Naive thymus-derived CD8-positive, alpha-beta T cell (primary cell): ENCODE measurements around the gene ULK2. TPM values are rescaled to one million over a fixed set of nuclear protein-coding genes. Genes with fewer than 3 reads are reported as not detected.

Source experiments
- ATAC-seq, 2 donors: fragments of 150-1000 bp; cut with Tn5 transposase in 1 of 2; sonication (Bioruptor Pico), chemical (Tn5 transposase) in 1 of 2; 1 replicate in 1 of 2; 2 replicates in 1 of 2; pipeline ENCODE4 v1.10.0; 2021; ENCODE audit warnings: mild to moderate bottlenecking in 2 of 2, moderate library complexity in 2 of 2
- POLR2A ChIA-PET: fragments of 350-600 bp; sonication (Branson Sonifier 250); formaldehyde crosslinking; loops from one replicate; lab custom pipeline; 2021; ENCODE audit warnings: antibody characterized with exemption; lab: Charles Lee
- DNase-seq, 10 donors: peaks; one replicate each; pipeline versions ENCODE4 v3.0.0 to v3.0.0-alpha.2; 2020 to 2022
- H3K27ac Mint-ChIP-seq, 10 donors: one replicate each; pipeline ENCODE4 v1.8.0; 2020 to 2022; ENCODE audit warnings: mild to moderate bottlenecking in 10 of 10, mixed read lengths in 10 of 10, moderate library complexity in 4 of 10, inconsistent platforms in 1 of 10
- H3K27me3 Mint-ChIP-seq, 5 donors: one replicate each; pipeline ENCODE4 v1.8.0; 2021 to 2022; ENCODE audit warnings: mixed read lengths in 5 of 5
- H3K36me3 Mint-ChIP-seq, 3 donors: one replicate each; pipeline ENCODE4 v1.8.0; 2020 to 2022; ENCODE audit warnings: mixed read lengths in 3 of 3, mild to moderate bottlenecking in 2 of 3, inconsistent platforms in 1 of 3
- H3K4me1 Mint-ChIP-seq, 4 donors: one replicate each; pipeline ENCODE4 v1.8.0; 2021 to 2022; ENCODE audit warnings: mixed read lengths in 4 of 4
- H3K4me3 Mint-ChIP-seq, 10 donors: one replicate each; pipeline ENCODE4 v1.8.0; 2020 to 2022; ENCODE audit warnings: mild to moderate bottlenecking in 10 of 10, mixed read lengths in 10 of 10, moderate library complexity in 6 of 10, inconsistent platforms in 1 of 10
- H3K9me3 Mint-ChIP-seq, 9 donors: one replicate each; pipeline ENCODE4 v1.8.0; 2020 to 2022; ENCODE audit warnings: mixed read lengths in 9 of 9, mild to moderate bottlenecking in 3 of 9, inconsistent platforms in 1 of 9, moderate library complexity in 1 of 9
- polyA plus RNA-seq, 3 donors: library from polyadenylated mRNA; unstranded; fragments of 300-500 nt; fragmentation: Illumina TruSeq; gene quantifications; one replicate each; pipeline ENCODE4 v1.2.3, GENCODE V29; 2021
- total RNA-seq, 8 experiments: library from RNA in 2 of 8; stranded (reverse) in 2 of 8; gene quantifications; one replicate each; pipeline ENCODE4 v1.2.3 and lab custom pipeline; 2021 to 2026

Gene ULK2
- total and polyA plus RNA-seq, 5 experiments from 2014 or later, result 7.9 to 15.4 (median 12.2) TPM

DNA sequence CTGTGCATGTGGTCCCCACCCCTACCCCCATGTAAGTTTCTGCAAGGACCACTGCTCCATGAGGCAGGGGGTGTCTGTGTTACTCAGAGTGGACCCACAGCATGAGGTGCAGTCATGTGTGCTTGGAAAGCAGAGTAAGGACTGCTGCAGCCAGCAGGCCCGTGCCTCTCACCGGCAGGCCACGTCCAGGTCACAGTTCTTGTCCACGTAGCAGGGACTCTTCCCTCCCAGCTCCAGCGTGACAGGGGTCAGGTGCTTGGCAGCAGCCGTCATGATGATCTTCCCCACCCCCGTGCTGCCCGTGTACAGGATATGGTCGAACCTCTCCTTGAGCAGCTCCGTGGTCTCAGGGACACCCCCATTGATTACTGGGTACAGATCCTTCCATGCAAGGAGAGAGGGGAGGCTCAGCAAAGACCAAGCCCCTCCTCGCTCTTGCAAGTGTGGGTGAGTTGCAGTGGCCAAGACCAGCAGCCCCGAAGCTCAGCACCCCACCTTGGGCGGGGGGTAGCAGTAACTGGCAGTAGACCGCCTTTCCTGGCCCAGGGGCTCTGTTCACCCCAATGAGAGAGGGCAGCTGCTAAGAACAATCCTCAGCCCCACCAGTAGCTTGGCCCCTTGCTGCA is 125.8 kb downstream of the ULK2 start:
- H3K4me1 Mint-ChIP-seq, result peaks cover 0 to 12% (median 5%) of the 10 kb centered on the region in 4 donors
- H3K4me3 Mint-ChIP-seq, result peak overlapping the region in 1 of 10 donors; percentile 41
- no peaks in the 10 kb centered on the region for H3K9me3 Mint-ChIP-seq
- H3K27me3 Mint-ChIP-seq, result peaks cover 0 to 7% (median 0%) of the 10 kb centered on the region in 5 donors
- ATAC-seq, result no peak
- POLR2A ChIA-PET, result interaction anchor here (0.5 to 1.2 kb wide), 3 partner anchors 23 to 93 kb away, joined by 3 to 4 read pairs (median 3); partner anchors contain the start of gene ALDH3A2
- no peaks in the 10 kb centered on the region for H3K36me3 Mint-ChIP-seq
- peak overlapping the region in 1 of 10 donors; percentile 33 for H3K27ac Mint-ChIP-seq
- peak in 1 of 10 donors; percentile 56 for DNase-seq

GRCh38 chr17:19740933-19741332 is 126.8 kb downstream of the ULK2 start:
- peaks cover 0 to 2% (median 0%) of the 10 kb centered on the region in 5 donors for H3K27me3 Mint-ChIP-seq
- ATAC-seq (no peak), DNase-seq (no peak)
- H3K27ac Mint-ChIP-seq, result no peak overlapping the region
- H3K36me3 Mint-ChIP-seq, result no peaks in the 10 kb centered on the region
- peak overlapping the region in 1 of 10 donors; percentile 36 for H3K4me3 Mint-ChIP-seq
- POLR2A ChIA-PET, result interaction anchor here (1.1 kb wide), 1 partner anchor 92 kb away, joined by 4 read pairs; the partner anchor contains the start of gene ALDH3A2
- no peaks in the 10 kb centered on the region for H3K9me3 Mint-ChIP-seq
- peaks cover 0 to 12% (median 5%) of the 10 kb centered on the region in 4 donors for H3K4me1 Mint-ChIP-seq

- Mint-ChIP-seq H3K27me3 (no peaks in the 10 kb centered on the region), H3K9me3 (no peaks in the 10 kb centered on the region), H3K4me3 (no peak overlapping the region), H3K4me1 (peaks cover 0 to 4% (median 1%) of the 10 kb centered on the region in 4 donors), H3K36me3 (no peaks in the 10 kb centered on the region), H3K27ac (peak overlapping the region in 1 of 10 donors; percentile 73)
- POLR2A ChIA-PET, result no interaction called here
- DNase-seq (peak in 1 of 10 donors; percentile 53), ATAC-seq (no peak)
Measured at GRCh38 chr17:19739241-19740201, 128.2 kb downstream of the ULK2 start.

GRCh38 chr17:19738757-19739156 is 129.0 kb downstream of the ULK2 start:
- H3K27me3 Mint-ChIP-seq, result no peaks in the 10 kb centered on the region
- H3K4me3 Mint-ChIP-seq, result no peak overlapping the region
- DNase-seq (peak in 1 of 10 donors; percentile 26), ATAC-seq (no peak)
- H3K4me1 Mint-ChIP-seq, result no peaks in the 10 kb centered on the region
- no peaks in the 10 kb centered on the region for H3K36me3 Mint-ChIP-seq
- no peak overlapping the region for H3K27ac Mint-ChIP-seq
- no peaks in the 10 kb centered on the region for H3K9me3 Mint-ChIP-seq
- POLR2A ChIA-PET, result no interaction called here

DNA sequence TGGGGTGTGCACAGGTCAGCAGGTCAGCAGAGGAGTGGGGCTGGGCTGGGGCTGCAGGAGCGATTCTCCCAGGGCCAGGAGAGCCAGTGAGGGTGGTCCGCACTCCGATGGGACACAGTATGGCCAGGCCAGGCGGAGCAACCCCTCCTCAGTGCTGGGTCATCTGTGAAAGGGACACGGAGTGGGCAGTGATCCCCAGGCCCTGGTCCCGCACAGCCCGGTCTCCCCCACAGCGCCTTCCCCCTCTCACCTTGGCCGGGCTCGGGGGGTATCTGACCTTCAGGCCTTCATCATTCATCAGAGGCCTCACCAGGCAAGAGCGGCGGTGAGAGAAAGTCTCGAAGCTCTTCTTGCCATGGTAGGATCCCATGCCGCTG is 129.7 kb downstream of the ULK2 start:
- no peak for ATAC-seq
- H3K27me3 Mint-ChIP-seq, result no peaks in the 10 kb centered on the region
- POLR2A ChIA-PET, result no interaction called here
- no peaks in the 10 kb centered on the region for H3K9me3 Mint-ChIP-seq
- no peaks in the 10 kb centered on the region for H3K36me3 Mint-ChIP-seq
- DNase-seq, result peak in 1 of 10 donors; percentile 36
- H3K4me3 Mint-ChIP-seq, result no peak overlapping the region
- no peak overlapping the region for H3K27ac Mint-ChIP-seq
- H3K4me1 Mint-ChIP-seq, result no peaks in the 10 kb centered on the region

DNA sequence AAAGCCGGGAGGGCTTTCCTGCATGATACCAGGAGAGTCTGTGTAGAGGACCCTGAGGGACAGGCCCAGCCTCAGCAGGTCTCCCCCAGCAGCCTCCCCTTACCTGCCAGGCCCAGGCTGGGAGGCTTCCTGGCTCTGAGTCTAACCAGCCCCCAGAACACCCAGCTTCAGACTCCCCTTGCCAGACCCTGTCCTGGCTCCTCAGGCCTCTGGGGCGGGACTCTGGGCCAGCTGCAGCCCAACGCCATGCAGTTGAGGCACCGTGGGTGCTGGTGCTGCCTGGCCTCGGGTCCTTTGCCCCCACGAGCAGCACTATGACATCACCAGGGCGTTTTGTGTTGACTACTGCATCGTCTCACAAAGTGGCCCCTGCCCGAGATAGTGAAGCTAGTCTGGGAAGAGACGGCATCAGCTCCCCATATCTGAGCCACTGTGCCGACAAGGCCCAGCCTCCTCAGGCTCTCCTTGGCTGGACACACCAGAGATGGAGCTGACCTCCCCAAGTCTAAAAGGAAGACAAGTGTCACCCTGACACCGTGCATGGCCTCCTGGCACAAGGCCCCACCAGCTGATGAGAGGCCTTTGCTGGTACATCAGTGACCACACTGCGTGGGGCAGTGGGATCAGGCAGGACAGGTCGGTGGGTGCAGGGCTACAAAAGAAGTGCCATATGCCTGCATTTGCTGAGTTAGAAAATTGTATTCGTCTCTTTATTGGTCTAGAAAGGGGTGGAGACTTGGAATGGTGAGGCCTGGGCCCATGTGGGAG is 130.2 kb downstream of the ULK2 start:
- Mint-ChIP-seq H3K27ac (no peak overlapping the region), H3K4me3 (no peak overlapping the region), H3K27me3 (no peaks in the 10 kb centered on the region), H3K4me1 (no peaks in the 10 kb centered on the region), H3K9me3 (no peaks in the 10 kb centered on the region), H3K36me3 (no peaks in the 10 kb centered on the region)
- POLR2A ChIA-PET, result no interaction called here
- no peak for ATAC-seq
- DNase-seq, result peak in 1 of 10 donors; percentile 18

DNA sequence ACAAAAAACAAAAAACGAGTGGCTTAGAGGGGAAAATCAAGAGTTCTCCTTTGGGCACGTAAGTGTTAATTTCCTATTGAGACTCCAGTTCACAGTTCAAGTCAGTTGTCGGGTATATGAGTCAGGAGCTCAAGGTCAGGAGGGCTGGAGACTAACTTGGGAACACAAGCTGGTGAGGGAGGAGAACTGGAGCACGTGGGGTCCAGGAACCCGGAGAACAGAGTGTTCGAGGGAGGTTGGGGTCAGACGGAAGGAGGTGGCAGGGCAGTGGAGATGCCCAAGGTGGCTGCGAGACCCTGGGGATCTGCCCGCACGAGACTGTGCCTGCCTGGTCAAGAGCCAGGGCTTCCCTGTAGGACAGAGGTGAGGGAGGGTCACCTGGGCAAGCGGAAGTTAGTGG is 131.7 kb downstream of the ULK2 start:
- POLR2A ChIA-PET, result no interaction called here
- DNase-seq, result peak in 1 of 10 donors; percentile 35
- no peak for ATAC-seq
- Mint-ChIP-seq H3K4me3 (no peak overlapping the region), H3K27ac (no peak overlapping the region), H3K27me3 (no peaks in the 10 kb centered on the region), H3K9me3 (no peaks in the 10 kb centered on the region), H3K4me1 (peaks cover 0 to 2% (median 0%) of the 10 kb centered on the region in 4 donors), H3K36me3 (no peaks in the 10 kb centered on the region)

- POLR2A ChIA-PET, result no interaction called here
- Mint-ChIP-seq H3K4me1 (peaks cover 0 to 2% (median 0%) of the 10 kb centered on the region in 4 donors), H3K9me3 (no peaks in the 10 kb centered on the region), H3K27me3 (no peaks in the 10 kb centered on the region), H3K27ac (peak overlapping the region in 1 of 10 donors; percentile 23), H3K36me3 (no peaks in the 10 kb centered on the region), H3K4me3 (no peak overlapping the region)
- DNase-seq (peak in 1 of 10 donors; percentile 34), ATAC-seq (no peak)
Measured at GRCh38 chr17:19733953-19734526, 133.7 kb downstream of the ULK2 start.

- Mint-ChIP-seq H3K27me3 (no peaks in the 10 kb centered on the region), H3K36me3 (no peaks in the 10 kb centered on the region), H3K4me3 (no peak overlapping the region), H3K9me3 (no peaks in the 10 kb centered on the region), H3K4me1 (peaks cover 0 to 6% (median 2%) of the 10 kb centered on the region in 4 donors), H3K27ac (peak overlapping the region in 3 of 10 donors; percentile 22 to 43 (median 37))
- POLR2A ChIA-PET, result interaction anchor here (1.3 kb wide), 1 partner anchor 13 kb away, joined by 3 read pairs; no protein-coding TSS in a partner anchor
- DNase-seq, result peak in 1 of 10 donors; percentile 45
- ATAC-seq, result no peak
Measured at GRCh38 chr17:19731626-19732025, 136.1 kb downstream of the ULK2 start.

DNA sequence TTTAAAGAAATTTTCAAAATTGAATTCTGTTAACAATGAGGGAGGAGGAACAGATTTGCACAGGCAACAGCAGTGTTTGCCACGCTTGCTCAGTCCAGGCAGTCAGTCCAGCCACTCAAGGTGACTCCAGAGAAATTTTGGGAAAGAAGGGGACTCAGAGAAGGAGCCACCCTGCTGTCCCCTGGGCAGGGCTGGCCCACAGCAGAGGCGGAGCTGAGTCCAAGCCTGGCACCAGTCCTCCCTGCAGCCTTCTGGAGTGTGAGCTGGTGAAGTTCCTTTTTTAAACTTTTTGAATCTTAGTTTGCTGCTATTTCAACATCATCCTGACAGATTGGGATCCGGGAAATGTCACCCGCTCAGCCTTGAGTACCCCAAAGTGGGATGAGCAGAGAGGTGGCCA is 136.9 kb downstream of the ULK2 start:
- Mint-ChIP-seq H3K27me3 (no peaks in the 10 kb centered on the region), H3K9me3 (no peaks in the 10 kb centered on the region), H3K27ac (peak overlapping the region in 2 of 10 donors; percentile 72 to 81), H3K4me3 (no peak overlapping the region), H3K36me3 (no peaks in the 10 kb centered on the region), H3K4me1 (peaks cover 0 to 9% (median 5%) of the 10 kb centered on the region in 4 donors)
- POLR2A ChIA-PET, result no interaction called here
- ATAC-seq (no peak), DNase-seq (peak in 1 of 10 donors; percentile 21)

DNA sequence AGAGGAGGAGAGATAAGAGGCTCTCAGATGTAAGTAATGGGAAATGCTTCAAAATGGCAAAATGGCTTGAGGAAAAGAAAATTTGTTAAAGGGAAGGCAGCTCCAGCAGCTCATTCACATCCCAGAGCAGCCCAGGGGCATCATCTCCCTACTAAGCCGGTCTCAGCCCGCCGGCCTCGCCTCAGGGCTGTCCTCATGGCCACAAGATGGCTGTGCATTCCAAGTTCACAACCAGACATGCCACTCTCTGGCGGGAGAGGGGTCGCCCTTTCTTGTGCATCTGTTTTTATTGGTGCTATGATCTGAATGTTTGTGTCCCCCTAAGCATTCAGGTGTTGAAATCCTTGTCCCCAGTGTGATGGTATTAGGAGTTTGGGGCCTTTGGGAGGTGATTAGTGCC is 137.8 kb downstream of the ULK2 start:
- Mint-ChIP-seq H3K4me1 (peaks cover 9 to 18% (median 14%) of the 10 kb centered on the region in 4 donors), H3K27ac (peak overlapping the region in 1 of 10 donors; percentile 58)
- ATAC-seq, result no peak

DNA sequence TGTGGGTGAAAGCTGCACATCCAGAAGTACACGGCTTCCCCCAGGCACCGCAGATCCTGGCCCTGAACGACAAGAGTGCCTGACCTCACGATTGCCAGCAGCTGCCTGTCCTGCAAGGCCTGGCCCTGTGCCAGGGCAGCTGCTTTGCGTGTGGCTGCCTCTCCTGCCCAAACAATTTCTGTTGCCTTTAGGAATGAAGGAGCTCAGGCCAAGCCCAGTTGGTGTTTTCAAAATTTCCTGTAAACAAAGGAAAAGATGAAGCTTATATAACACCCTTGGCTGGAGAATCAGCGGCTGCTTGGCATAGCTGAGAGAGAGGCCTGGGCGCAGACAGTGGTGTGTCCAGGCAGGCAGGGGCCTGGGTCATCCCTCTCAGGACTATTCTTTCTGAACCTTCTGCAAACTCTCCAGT is 139.6 kb downstream of the ULK2 start:
- no peaks in the 10 kb centered on the region for H3K9me3 Mint-ChIP-seq
- no peaks in the 10 kb centered on the region for H3K36me3 Mint-ChIP-seq
- no peak overlapping the region for H3K27ac Mint-ChIP-seq
- DNase-seq (no peak), ATAC-seq (no peak)
- H3K4me1 Mint-ChIP-seq, result peaks cover 11 to 29% (median 23%) of the 10 kb centered on the region in 4 donors
- H3K27me3 Mint-ChIP-seq, result no peaks in the 10 kb centered on the region
- POLR2A ChIA-PET, result interaction anchor here (1.0 kb wide), 1 partner anchor 89 kb away, joined by 3 read pairs; no protein-coding TSS in a partner anchor
- no peak overlapping the region for H3K4me3 Mint-ChIP-seq

More for the DNA sequence above, 137.8 kb downstream of the ULK2 start:
- Mint-ChIP-seq H3K9me3 (no peaks in the 10 kb centered on the region), H3K36me3 (no peaks in the 10 kb centered on the region), H3K4me3 (no peak overlapping the region), H3K27me3 (no peaks in the 10 kb centered on the region)
- POLR2A ChIA-PET, result no interaction called here
- peak in 1 of 10 donors; percentile 41 for DNase-seq
